EL (cell line): ENCODE measurements around the gene TSC2.

Source experiments
- DNase-seq: peaks from one replicate; pipeline ENCODE4 v3.0.0-alpha.2; 2016

TSC2 gene

GRCh38 chr16:2072926-2073325, 25.1 kb downstream of the TSC2 start:
- DNase-seq: no peak

GRCh38 chr16:2074071-2074470, 26.3 kb downstream of the TSC2 start:
- no peak for DNase-seq

- no peak for DNase-seq
Observed at GRCh38 chr16:2075631-2076030, 27.8 kb downstream of the TSC2 start.

GRCh38 chr16:2076072-2076865, 28.5 kb downstream of the TSC2 start:
- DNase-seq: no peak

GRCh38 chr16:2077016-2077415, 29.2 kb downstream of the TSC2 start:
- no peak for DNase-seq

- no peak for DNase-seq
Observed at GRCh38 chr16:2077696-2078095, 29.9 kb downstream of the TSC2 start.

- no peak for DNase-seq
Observed at GRCh38 chr16:2078096-2078495, 30.3 kb downstream of the TSC2 start.

- DNase-seq: no peak
Observed at GRCh38 chr16:2078691-2079090, 30.9 kb downstream of the TSC2 start.

GRCh38 chr16:2079311-2079800, 31.6 kb downstream of the TSC2 start:
- no peak for DNase-seq

GRCh38 chr16:2079991-2080390, 32.2 kb downstream of the TSC2 start:
- no peak for DNase-seq

GRCh38 chr16:2081201-2082084, 33.7 kb downstream of the TSC2 start:
- DNase-seq: no peak

- DNase-seq: no peak
Observed at GRCh38 chr16:2082171-2082982, 34.6 kb downstream of the TSC2 start.

- no peak for DNase-seq
Observed at GRCh38 chr16:2082983-2083364, 35.2 kb downstream of the TSC2 start.

GRCh38 chr16:2083409-2083808, 35.6 kb downstream of the TSC2 start:
- DNase-seq: no peak

GRCh38 chr16:2083876-2084780, 36.3 kb downstream of the TSC2 start:
- DNase-seq: no peak

GRCh38 chr16:2084895-2085625, 37.3 kb downstream of the TSC2 start:
- DNase-seq: no peak

- no peak for DNase-seq
Observed at GRCh38 chr16:2085669-2086068, 37.9 kb downstream of the TSC2 start.

- no peak for DNase-seq
Observed at GRCh38 chr16:2086106-2086742, 38.4 kb downstream of the TSC2 start.

GRCh38 chr16:2086812-2087747, 39.3 kb downstream of the TSC2 start:
- DNase-seq: no peak
